A673 (cell line): ENCODE data around the gene SPAG7. TPM values are rescaled to one million over a fixed set of nuclear protein-coding genes. Genes with fewer than 3 reads are reported as not detected.
"Not testable (repeated sequence)": the region's sequence is repeated elsewhere in the genome, so short reads cannot be mapped to it uniquely, and the experiment has no call there.

ENCODE experiments used
- BruUV-seq: library from RNA; stranded (reverse); fragments of 400-500 nt; replicated peaks from 2 replicates; lab custom pipeline; 2021; lab: Mats Ljungman, UMichigan
- CTCF ChIA-PET: fragments of 300-600 bp; sonication (Branson Sonifier 250); formaldehyde crosslinking; loops from one replicate; lab custom pipeline; 2022; ENCODE audit warnings: antibody characterized with exemption; lab: Charles Lee
- POLR2A ChIA-PET: fragments of 300-600 bp; sonication (Branson Sonifier 250); formaldehyde crosslinking; loops from one replicate; lab custom pipeline; 2022; ENCODE audit warnings: antibody characterized with exemption; ENCODE audit not compliant: low non-redundant PET; lab: Charles Lee
- DNase-seq: peaks from one replicate; pipeline ENCODE4 v3.0.0-alpha.2; 2015; ENCODE audit warnings: low spot score
- H3K27ac ChIP-seq: fragments of 200-600 bp; sonication (generic); 2 replicates; pipeline ENCODE4 v1.5.1; 2016; ENCODE audit warnings: mixed run types, low read depth, mild to moderate bottlenecking, mixed read lengths, antibody characterized with exemption, low read length; ENCODE audit not compliant: poor library complexity, severe bottlenecking
- H3K27me3 ChIP-seq: fragments of 200-600 bp; sonication (generic); replicated peaks from 2 replicates; pipeline ENCODE4 v1.6.1; 2017; ENCODE audit warnings: mixed run types, low read depth, mild to moderate bottlenecking, mixed read lengths, antibody characterized with exemption, low read length; ENCODE audit not compliant: insufficient read depth, poor library complexity
- H3K36me3 ChIP-seq: fragments of 200-600 bp; sonication (generic); 2 replicates; pipeline ENCODE4 v1.6.1; 2016; ENCODE audit warnings: mixed run types, mild to moderate bottlenecking, mixed read lengths, antibody characterized with exemption, low read length; ENCODE audit not compliant: insufficient read depth, poor library complexity, severe bottlenecking
- H3K4me1 ChIP-seq: fragments of 200-600 bp; sonication (generic); 2 replicates; pipeline ENCODE4 v1.6.1; 2017; ENCODE audit warnings: mixed run types, mild to moderate bottlenecking, mixed read lengths, antibody characterized with exemption, low read length; ENCODE audit not compliant: insufficient read depth, poor library complexity, severe bottlenecking
- H3K4me3 ChIP-seq: fragments of 200-600 bp; sonication (generic); 2 replicates; pipeline ENCODE4 v1.5.1; 2016; ENCODE audit warnings: low read depth, mixed run types, mild to moderate bottlenecking, mixed read lengths, low read length; ENCODE audit not compliant: poor library complexity, severe bottlenecking
- H3K9me3 ChIP-seq: fragments of 200-600 bp; sonication (generic); 2 replicates; pipeline ENCODE4 v1.6.1; 2016; ENCODE audit warnings: mixed run types, low read depth, mild to moderate bottlenecking, mixed read lengths, antibody characterized with exemption, low read length; ENCODE audit not compliant: poor library complexity, severe bottlenecking
- EZH2 ChIP-seq: fragments of 200-600 bp; sonication (generic); IDR thresholded peaks from 2 replicates; pipeline ENCODE4 v1.6.1; 2017; ENCODE audit warnings: borderline replicate concordance, low read depth, mild to moderate bottlenecking, mixed read lengths, antibody characterized with exemption, low read length; ENCODE audit not compliant: poor library complexity, severe bottlenecking
- intact Hi-C: fragments of 100-400 bp; cut with micrococcal nuclease; formaldehyde crosslinking; loops from one replicate; pipeline ENCODE4 v1.10.0; 2022; ENCODE audit not compliant: unreplicated experiment
- total RNA-seq: library from RNA; stranded (reverse); gene quantifications from 2 replicates; pipeline ENCODE4 v1.2.3, GENCODE V29; 2021
- TF ChIP-seq, protein P1 (sequence below): fragments of 300-800, 200-600 bp; sonication (generic); conservative IDR thresholded peaks from 2 replicates; pipeline ENCODE4 v1.5.1; 2017; ENCODE audit warnings: low read depth, mild to moderate bottlenecking, antibody characterized with exemption, low read length, moderate library complexity, mixed read lengths

SPAG7 gene
- total RNA-seq, 1 experiment from 2014 or later = 74.8 TPM

DNA sequence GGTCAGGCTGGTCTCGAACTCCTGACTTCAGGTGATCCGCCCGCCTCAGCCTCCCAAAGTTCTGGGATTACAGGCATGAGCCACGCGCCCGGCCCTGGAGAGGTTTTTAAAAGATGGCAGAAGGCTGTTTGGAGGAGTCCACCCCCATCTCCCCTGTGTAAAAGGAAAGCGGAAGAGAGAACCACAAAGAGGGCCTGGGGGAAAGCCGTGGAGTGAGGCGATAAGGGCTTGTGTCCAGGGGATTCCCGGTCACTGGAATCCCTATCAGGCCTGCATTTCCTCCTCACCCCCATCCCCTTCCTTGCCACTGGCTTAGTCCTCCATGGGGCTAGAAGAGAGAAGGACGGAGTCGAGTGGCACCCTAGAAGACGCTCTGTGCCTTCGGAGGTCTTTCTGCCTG is 35.7 kb downstream of the SPAG7 start, which contains the start of gene GP1BA:
TSS of gene GP1BA (plus strand) at position 315 of the 400 bp plus-strand sequence. CDS start 328 bp downstream, outside the sequence.
- POLR2A ChIA-PET = no interaction called here
- Histone ChIP-seq H3K27me3 (no peaks in the 10 kb centered on the region), H3K27ac (no peak within 1 kb of the TSS), H3K4me1 (no peaks in the 10 kb centered on the region), H3K36me3 (peaks cover 2% of the 10 kb centered on the region), H3K4me3 (no peak within 1 kb of the TSS), H3K9me3 (no peaks in the 10 kb centered on the region)
- CTCF ChIA-PET = no interaction called here
- DNase-seq = no peak
- intact Hi-C loops = no loop called here
- no peak for TF ChIP-seq EZH2
- no TSS peak for BruUV-seq

- POLR2A ChIA-PET = interaction anchor here (0.6 kb wide), 1 partner anchor 11 kb away, joined by 3 read pairs; the partner anchor contains the start of gene SLC25A11
- TF ChIP-seq, protein P1, sequence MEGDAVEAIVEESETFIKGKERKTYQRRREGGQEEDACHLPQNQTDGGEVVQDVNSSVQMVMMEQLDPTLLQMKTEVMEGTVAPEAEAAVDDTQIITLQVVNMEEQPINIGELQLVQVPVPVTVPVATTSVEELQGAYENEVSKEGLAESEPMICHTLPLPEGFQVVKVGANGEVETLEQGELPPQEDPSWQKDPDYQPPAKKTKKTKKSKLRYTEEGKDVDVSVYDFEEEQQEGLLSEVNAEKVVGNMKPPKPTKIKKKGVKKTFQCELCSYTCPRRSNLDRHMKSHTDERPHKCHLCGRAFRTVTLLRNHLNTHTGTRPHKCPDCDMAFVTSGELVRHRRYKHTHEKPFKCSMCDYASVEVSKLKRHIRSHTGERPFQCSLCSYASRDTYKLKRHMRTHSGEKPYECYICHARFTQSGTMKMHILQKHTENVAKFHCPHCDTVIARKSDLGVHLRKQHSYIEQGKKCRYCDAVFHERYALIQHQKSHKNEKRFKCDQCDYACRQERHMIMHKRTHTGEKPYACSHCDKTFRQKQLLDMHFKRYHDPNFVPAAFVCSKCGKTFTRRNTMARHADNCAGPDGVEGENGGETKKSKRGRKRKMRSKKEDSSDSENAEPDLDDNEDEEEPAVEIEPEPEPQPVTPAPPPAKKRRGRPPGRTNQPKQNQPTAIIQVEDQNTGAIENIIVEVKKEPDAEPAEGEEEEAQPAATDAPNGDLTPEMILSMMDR = no peak
- TF ChIP-seq EZH2 = no peak
- Histone ChIP-seq H3K27me3 (no peaks in the 10 kb centered on the region), H3K4me1 (no peaks in the 10 kb centered on the region), H3K9me3 (no peaks in the 10 kb centered on the region), H3K36me3 (no peaks in the 10 kb centered on the region), H3K27ac (no peak overlapping the region), H3K4me3 (no peak overlapping the region)
- CTCF ChIA-PET = no interaction called here
- BruUV-seq = no TSS peak
- no peak for DNase-seq
- intact Hi-C loops = no loop called here
Observed at GRCh38 chr17:4928881-4929280, 38.7 kb downstream of the SPAG7 start.

- H3K4me3 ChIP-seq, DNase-seq, intact Hi-C loops, CTCF ChIA-PET, H3K27ac ChIP-seq, H3K36me3 ChIP-seq, H3K27me3 ChIP-seq, H3K4me1 ChIP-seq, BruUV-seq, H3K9me3 ChIP-seq: not testable (repeated sequence)
- POLR2A ChIA-PET = interaction anchor here (0.7 kb wide), 1 partner anchor 18 kb away, joined by 4 read pairs; no protein-coding TSS in a partner anchor
Observed at GRCh38 chr17:4926577-4927335, 40.9 kb downstream of the SPAG7 start.

DNA sequence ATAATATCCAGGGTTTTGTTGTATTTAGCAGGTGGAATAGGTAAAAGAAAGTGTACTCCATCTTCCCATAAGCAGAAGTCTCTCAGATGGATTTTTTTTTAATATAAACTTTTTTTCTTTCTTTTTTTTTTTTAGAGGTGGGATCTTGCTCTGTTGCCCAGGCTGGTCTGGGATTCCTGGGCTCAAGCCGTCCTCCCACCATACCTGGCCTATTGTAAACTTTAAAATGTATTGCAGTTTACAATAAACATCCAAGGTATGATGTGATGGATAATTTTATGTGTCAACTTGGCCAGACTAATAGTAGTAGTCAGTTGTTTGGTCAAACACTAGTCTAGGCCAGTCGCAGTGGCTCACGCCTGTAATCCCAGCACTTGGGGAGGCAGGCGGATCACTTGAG is 46.3 kb downstream of the SPAG7 start:
- Histone ChIP-seq H3K27me3 (no peaks in the 10 kb centered on the region), H3K27ac (no peak overlapping the region), H3K9me3 (no peaks in the 10 kb centered on the region), H3K4me1 (no peaks in the 10 kb centered on the region), H3K36me3 (no peaks in the 10 kb centered on the region), H3K4me3 (no peak overlapping the region)
- intact Hi-C loops = no loop called here
- BruUV-seq = no TSS peak
- ChIA-PET POLR2A (no interaction called here), CTCF (no interaction called here)
- TF ChIP-seq EZH2 = no peak
- no peak for DNase-seq
